ENCODE measurements around the gene TCL1A.
"Not testable (repeated sequence)": the region's sequence is repeated elsewhere in the genome, so short reads cannot be mapped to it uniquely, and the experiment has no call there.

The TCL1A gene

DNA sequence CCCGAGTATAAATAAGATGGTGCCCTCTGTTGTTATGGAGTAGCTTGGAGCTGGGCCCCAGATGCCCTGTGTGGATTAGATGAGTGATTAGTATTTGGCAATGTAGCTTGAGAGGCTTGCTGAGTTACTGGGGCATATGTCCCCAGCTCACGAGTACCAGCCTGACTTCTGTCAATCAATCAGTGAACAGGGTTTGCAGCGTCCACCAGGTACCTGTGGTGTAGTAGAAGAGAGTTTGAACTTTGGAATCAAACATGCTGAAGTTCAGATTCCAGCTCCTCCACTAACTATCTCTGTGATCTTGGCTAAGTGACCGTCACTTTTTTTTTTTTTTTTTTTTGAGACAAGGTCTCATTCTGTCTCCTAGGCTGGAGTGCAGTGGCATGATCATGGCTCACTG is 39.3 kb downstream of the TCL1A start:
- no peak for DNase-seq

- no peak for DNase-seq
Observed at GRCh38 chr14:95668235-95668772, 45.6 kb downstream of the TCL1A start.

GRCh38 chr14:95667249-95667693 is 46.7 kb downstream of the TCL1A start:
- DNase-seq, result no peak

GRCh38 chr14:95666450-95666849 is 47.5 kb downstream of the TCL1A start:
- no peak for DNase-seq

- not testable (repeated sequence) for DNase-seq
Observed at GRCh38 chr14:95665530-95665929, 48.4 kb downstream of the TCL1A start.

GRCh38 chr14:95664546-95664945 is 49.4 kb downstream of the TCL1A start:
- DNase-seq, result no peak

GRCh38 chr14:95664066-95664465 is 49.9 kb downstream of the TCL1A start:
- no peak for DNase-seq

GRCh38 chr14:95663226-95663797 is 50.6 kb downstream of the TCL1A start:
- no peak for DNase-seq

- DNase-seq, result no peak
Observed at GRCh38 chr14:95662376-95663186, 51.3 kb downstream of the TCL1A start.

- DNase-seq, result no peak
Observed at GRCh38 chr14:95660651-95661515, 53.0 kb downstream of the TCL1A start.

GRCh38 chr14:95659990-95660385 is 53.9 kb downstream of the TCL1A start:
- no peak for DNase-seq
